HPDE6-E6E7 (cell line): Measurements from ENCODE around the gene USP17L11.
"Not testable (repeated sequence)": the region's sequence is repeated elsewhere in the genome, so short reads cannot be mapped to it uniquely, and the experiment has no call there.

Experiments
- DNase-seq: peaks from one replicate; pipeline ENCODE4 v3.0.0; 2011; ENCODE audit warnings: missing footprints; ENCODE audit errors: extremely low spot score

USP17L11 gene, protein sequence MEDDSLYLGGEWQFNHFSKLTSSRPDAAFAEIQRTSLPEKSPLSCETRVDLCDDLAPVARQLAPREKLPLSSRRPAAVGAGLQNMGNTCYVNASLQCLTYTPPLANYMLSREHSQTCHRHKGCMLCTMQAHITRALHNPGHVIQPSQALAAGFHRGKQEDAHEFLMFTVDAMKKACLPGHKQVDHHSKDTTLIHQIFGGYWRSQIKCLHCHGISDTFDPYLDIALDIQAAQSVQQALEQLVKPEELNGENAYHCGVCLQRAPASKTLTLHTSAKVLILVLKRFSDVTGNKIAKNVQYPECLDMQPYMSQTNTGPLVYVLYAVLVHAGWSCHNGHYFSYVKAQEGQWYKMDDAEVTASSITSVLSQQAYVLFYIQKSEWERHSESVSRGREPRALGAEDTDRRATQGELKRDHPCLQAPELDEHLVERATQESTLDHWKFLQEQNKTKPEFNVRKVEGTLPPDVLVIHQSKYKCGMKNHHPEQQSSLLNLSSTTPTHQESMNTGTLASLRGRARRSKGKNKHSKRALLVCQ

DNA sequence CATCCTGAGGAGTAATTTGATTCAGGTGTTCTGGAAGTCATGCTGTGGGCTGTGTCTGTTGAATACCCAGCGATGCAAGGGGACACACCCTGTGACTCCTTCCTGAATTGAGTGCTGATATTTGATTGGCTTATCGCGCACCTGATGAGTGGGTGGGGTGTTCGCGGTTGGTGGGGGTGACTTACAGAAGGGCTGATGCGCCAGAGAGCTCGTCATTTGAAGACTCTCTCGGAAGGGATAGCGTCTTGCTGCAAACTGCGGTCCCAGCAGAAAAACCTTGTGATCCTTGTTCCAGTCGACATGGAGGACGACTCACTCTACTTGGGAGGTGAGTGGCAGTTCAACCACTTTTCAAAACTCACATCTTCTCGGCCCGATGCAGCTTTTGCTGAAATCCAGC lies at the start of gene USP17L11:
USP17L11 (plus strand) TSS at position 301 of the 400 bp plus-strand sequence; CDS start at position 301, 0 bp downstream.
- DNase-seq, result not testable (repeated sequence)

DNA sequence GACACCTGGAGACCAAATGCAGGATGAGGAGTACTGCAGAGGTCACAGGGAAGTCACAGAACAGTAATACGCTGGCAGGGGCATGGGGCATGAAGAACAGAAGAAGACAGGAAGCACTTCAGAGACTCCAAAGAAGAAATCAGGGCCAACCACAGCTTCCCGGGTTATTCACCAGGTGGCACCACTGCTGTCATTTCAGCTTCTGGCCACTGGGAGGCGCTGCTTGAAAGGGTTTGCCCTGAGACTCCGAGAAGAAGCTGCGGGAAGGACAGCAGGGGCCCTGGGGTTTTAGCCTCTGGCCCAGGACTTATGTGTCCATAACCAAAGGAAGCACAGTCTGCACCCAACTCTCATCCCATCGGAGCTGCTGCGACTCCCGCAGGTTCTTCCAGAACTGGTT lies 49.2 kb upstream of the USP17L11 start:
- DNase-seq, result not testable (repeated sequence)

DNA sequence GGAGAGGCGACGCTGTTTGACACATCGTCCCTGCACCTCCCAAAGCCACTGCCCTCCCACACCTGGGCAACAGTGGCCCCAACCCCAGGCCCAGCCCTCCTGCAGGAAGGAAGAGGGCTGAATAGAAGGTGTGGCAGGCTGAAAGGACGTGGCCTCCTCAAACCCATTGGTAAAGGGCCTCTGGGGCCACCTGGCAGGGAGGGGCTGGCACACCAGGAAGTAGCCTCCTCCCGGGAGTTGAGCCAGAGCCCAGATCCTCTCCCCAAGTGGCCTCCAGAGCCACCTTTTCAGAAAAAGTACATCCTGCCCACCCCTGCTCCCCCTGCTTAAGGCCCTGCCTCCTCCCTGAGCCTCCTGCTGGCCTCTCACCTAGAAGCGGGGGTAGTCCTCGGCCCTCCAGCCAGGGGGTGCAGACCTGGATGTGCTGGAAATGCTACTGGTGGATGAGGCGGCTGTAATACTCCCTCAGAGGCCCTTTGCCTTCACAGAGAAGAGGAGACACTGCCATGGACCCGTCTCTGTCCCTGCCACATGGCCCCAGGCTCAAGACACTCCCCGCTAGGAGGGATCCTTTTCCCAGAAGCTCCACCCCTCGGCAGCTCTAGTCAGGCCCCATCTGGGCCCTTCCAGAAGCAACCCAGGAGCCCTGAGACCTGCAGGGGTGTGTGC lies 45.3 kb upstream of the USP17L11 start, which contains the start of gene FAM90A26:
FAM90A26 (plus strand) TSS at position 619 of the 669 bp plus-strand sequence. CDS start 2,764 bp downstream, outside the sequence.
- not testable (repeated sequence) for DNase-seq

DNA sequence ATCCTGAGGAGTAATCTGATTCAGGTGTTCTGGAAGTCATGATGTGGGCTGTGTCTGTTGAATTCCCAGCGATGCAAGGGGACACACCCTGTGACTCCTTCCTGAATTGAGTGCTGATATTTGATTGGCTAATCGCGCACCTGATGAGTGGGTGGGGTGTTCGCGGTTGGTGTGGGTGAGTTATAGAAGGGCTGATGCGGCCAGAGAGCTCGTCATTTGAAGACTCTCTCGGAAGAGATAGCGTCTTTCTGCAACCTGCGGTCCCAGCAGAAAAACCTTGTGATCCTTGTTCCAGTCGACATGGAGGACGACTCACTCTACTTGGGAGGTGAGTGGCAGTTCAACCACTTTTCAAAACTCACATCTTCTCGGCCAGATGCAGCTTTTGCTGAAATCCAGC lies 4.8 kb upstream of the USP17L11 start, which contains the start of gene USP17L10:
USP17L10 (plus strand) TSS at position 301 of the 400 bp plus-strand sequence; CDS start at position 301, 0 bp downstream.
- not testable (repeated sequence) for DNase-seq

DNA sequence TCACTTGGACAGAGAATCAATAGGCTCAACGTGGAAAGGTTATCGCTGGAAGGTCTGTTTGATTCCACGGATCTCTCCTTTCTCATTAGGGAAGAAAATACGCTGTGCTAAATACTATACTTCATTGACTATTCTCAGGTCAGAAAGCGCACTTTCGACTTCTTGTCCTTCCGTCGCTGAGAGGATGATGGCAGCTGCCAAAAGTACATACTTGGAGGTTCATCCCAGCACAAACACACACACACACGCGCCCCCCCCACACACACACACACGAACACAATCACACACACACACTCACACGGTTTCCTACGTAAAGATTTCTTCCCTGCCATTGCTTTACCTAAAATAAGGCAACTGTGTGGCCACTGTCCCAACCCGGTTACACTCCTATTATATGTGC lies 504 bp upstream of the USP17L11 start:
- not testable (repeated sequence) for DNase-seq

DNA sequence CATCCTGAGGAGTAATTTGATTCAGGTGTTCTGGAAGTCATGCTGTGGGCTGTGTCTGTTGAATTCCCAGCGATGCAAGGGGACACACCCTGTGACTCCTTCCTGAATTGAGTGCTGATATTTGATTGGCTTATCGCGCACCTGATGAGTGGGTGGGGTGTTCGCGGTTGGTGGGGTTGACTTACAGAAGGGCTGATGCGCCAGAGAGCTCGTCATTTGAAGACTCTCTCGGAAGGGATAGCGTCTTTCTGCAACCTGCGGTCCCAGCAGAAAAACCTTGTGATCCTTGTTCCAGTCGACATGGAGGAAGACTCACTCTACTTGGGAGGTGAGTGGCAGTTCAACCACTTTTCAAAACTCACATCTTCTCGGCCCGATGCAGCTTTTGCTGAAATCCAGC lies 4.6 kb downstream of the USP17L11 start, which contains the start of gene USP17L12:
USP17L12 (plus strand) TSS at position 301 of the 400 bp plus-strand sequence; CDS start at position 301, 0 bp downstream.
- not testable (repeated sequence) for DNase-seq

DNA sequence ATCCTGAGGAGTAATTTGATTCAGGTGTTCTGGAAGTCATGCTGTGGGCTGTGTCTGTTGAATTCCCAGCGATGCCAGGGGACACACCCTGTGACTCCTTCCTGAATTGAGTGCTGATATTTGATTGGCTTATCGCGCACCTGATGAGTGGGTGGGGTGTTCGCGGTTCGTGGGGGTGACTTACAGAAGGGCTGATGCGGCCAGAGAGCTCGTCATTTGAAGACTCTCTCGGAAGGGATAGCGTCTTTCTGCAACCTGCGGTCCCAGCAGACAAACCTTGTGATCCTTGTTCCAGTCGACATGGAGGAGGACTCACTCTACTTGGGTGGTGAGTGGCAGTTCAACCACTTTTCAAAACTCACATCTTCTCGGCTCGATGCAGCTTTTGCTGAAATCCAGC lies 9.4 kb downstream of the USP17L11 start, which contains the start of gene USP17L13:
USP17L13 (plus strand) TSS at position 301 of the 400 bp plus-strand sequence; CDS start at position 301, 0 bp downstream.
- not testable (repeated sequence) for DNase-seq

DNA sequence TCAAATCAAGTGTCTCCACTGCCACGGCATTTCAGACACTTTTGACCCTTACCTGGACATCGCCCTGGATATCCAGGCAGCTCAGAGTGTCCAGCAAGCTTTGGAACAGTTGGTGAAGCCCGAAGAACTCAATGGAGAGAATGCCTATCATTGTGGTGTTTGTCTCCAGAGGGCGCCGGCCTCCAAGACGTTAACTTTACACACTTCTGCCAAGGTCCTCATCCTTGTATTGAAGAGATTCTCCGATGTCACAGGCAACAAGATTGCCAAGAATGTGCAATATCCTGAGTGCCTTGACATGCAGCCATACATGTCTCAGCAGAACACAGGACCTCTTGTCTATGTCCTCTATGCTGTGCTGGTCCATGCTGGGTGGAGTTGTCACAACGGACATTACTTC lies 15.0 kb downstream of the USP17L11 start:
- DNase-seq, result not testable (repeated sequence)

DNA sequence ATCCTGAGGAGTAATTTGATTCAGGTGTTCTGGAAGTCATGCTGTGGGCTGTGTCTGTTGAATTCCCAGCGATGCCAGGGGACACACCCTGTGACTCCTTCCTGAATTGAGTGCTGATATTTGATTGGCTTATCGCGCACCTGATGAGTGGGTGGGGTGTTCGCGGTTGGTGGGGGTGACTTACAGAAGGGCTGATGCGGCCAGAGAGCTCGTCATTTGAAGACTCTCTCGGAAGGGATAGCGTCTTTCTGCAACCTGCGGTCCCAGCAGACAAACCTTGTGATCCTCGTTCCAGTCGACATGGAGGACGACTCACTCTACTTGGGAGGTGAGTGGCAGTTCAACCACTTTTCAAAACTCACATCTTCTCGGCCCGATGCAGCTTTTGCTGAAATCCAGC lies 18.9 kb downstream of the USP17L11 start, which contains the start of gene USP17L15:
USP17L15 (plus strand) TSS at position 301 of the 400 bp plus-strand sequence; CDS start at position 301, 0 bp downstream.
- DNase-seq, result not testable (repeated sequence)

DNA sequence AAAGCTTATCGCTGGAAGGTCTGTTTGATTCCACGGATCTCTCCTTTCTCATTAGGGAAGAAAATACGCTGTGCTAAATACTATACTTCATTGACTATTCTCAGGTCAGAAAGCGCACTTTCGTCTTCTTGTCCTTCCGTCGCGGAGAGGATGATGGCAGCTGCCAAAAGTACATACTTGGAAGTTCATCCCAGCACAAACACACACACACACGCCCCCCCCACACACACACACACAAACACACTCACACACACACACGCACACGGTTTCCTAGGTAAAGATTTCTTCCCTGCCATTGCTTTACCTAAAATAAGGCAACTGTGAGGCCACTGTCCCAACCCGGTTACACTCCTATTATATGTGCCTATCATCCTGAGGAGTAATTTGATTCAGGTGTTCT lies 23.3 kb downstream of the USP17L11 start:
- DNase-seq, result not testable (repeated sequence)

DNA sequence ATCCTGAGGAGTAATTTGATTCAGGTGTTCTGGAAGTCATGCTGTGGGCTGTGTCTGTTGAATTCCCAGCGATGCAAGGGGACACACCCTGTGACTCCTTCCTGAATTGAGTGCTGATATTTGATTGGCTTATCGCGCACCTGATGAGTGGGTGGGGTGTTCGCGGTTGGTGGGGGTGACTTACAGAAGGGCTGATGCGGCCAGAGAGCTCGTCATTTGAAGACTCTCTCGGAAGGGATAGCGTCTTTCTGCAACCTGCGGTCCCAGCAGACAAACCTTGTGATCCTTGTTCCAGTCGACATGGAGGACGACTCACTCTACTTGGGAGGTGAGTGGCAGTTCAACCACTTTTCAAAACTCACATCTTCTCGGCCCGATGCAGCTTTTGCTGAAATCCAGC lies 28.4 kb downstream of the USP17L11 start, which contains the start of gene USP17L17:
USP17L17 (plus strand) TSS at position 301 of the 400 bp plus-strand sequence; CDS start at position 301, 0 bp downstream.
- DNase-seq, result not testable (repeated sequence)

DNA sequence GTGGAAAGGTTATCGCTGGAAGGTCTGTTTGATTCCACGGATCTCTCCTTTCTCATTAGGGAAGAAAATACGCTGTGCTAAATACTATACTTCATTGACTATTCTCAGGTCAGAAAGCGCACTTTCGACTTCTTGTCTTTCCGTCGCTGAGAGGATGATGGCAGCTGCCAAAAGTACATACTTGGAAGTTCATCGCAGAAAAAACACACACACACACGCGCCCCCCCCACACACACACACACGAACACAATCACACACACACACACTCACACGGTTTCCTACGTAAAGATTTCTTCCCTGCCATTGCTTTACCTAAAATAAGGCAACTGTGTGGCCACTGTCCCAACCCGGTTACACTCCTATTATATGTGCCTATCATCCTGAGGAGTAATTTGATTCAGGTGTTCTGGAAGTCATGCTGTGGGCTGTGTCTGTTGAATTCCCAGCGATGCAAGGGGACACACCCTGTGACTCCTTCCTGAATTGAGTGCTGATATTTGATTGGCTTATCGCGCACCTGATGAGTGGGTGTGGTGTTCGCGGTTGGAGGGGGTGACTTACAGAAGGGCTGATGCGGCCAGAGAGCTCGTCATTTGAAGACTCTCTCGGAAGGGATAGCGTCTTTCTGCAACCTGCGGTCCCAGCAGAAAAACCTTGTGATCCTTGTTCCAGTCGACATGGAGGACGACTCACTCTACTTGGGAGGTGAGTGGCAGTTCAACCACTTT lies 32.9 kb downstream of the USP17L11 start, which contains the start of gene USP17L18:
USP17L18 (plus strand) TSS at position 678 of the 728 bp plus-strand sequence; CDS start at position 678, 0 bp downstream.
- DNase-seq, result not testable (repeated sequence)

DNA sequence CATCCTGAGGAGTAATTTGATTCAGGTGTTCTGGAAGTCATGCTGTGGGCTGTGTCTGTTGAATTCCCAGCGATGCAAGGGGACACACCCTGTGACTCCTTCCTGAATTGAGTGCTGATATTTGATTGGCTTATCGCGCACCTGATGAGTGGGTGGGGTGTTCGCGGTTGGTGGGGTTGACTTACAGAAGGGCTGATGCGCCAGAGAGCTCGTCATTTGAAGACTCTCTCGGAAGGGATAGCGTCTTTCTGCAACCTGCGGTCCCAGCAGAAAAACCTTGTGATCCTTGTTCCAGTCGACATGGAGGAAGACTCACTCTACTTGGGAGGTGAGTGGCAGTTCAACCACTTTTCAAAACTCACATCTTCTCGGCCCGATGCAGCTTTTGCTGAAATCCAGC lies 37.9 kb downstream of the USP17L11 start, which contains the start of gene USP17L19:
USP17L19 (plus strand) TSS at position 301 of the 400 bp plus-strand sequence; CDS start at position 301, 0 bp downstream.
- DNase-seq, result not testable (repeated sequence)

DNA sequence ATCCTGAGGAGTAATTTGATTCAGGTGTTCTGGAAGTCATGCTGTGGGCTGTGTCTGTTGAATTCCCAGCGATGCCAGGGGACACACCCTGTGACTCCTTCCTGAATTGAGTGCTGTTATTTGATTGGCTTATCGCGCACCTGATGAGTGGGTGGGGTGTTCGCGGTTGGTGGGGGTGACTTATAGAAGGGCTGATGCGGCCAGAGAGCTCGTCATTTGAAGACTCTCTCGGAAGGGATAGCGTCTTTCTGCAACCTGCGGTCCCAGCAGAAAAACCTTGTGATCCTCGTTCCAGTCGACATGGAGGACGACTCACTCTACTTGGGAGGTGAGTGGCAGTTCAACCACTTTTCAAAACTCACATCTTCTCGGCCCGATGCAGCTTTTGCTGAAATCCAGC lies 42.6 kb downstream of the USP17L11 start, which contains the start of gene USP17L20:
USP17L20 (plus strand) TSS at position 301 of the 400 bp plus-strand sequence; CDS start at position 301, 0 bp downstream.
- DNase-seq, result not testable (repeated sequence)

DNA sequence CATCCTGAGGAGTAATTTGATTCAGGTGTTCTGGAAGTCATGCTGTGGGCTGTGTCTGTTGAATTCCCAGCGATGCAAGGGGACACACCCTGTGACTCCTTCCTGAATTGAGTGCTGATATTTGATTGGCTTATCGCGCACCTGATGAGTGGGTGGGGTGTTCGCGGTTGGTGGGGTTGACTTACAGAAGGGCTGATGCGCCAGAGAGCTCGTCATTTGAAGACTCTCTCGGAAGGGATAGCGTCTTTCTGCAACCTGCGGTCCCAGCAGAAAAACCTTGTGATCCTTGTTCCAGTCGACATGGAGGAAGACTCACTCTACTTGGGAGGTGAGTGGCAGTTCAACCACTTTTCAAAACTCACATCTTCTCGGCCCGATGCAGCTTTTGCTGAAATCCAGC lies 47.4 kb downstream of the USP17L11 start, which contains the start of gene USP17L21:
USP17L21 (plus strand) TSS at position 301 of the 400 bp plus-strand sequence; CDS start at position 301, 0 bp downstream.
- DNase-seq, result not testable (repeated sequence)
